Parathyroid adenoma (tissue), 2 donors: ENCODE measurements around the gene C1QTNF8.

Experiments
- H2AFZ ChIP-seq: fragments of 300-600 bp; sonication (generic); one replicate; pipeline ENCODE4 v1.7.0; 2017; ENCODE audit warnings: antibody characterized with exemption, mild to moderate bottlenecking
- H3K27ac ChIP-seq: fragments of 300-600 bp; sonication (generic); one replicate; pipeline ENCODE4 v1.7.0; 2017
- H3K27me3 ChIP-seq: fragments of 300-600 bp; sonication (generic); one replicate; pipeline ENCODE4 v1.7.0; 2017; ENCODE audit warnings: low read length; ENCODE audit not compliant: control insufficient read depth, insufficient read depth
- H3K36me3 ChIP-seq: fragments of 300-600 bp; sonication (generic); one replicate; pipeline ENCODE4 v1.7.0; 2017; ENCODE audit warnings: low read length; ENCODE audit not compliant: control insufficient read depth, insufficient read depth
- H3K4me1 ChIP-seq: fragments of 300-600 bp; sonication (generic); one replicate; pipeline ENCODE4 v1.7.0; 2017; ENCODE audit warnings: control low read depth
- H3K4me2 ChIP-seq: fragments of 300-600 bp; sonication (generic); one replicate; pipeline ENCODE4 v1.7.0; 2017; ENCODE audit warnings: low read length
- H3K4me3 ChIP-seq: fragments of 300-600 bp; sonication (generic); one replicate; pipeline ENCODE4 v1.7.0; 2017; ENCODE audit warnings: low read depth, low read length
- H3K79me2 ChIP-seq: fragments of 300-600 bp; sonication (generic); one replicate; pipeline ENCODE4 v1.7.0; 2017; ENCODE audit warnings: control low read depth
- H3K9ac ChIP-seq: fragments of 300-600 bp; sonication (generic); one replicate; pipeline ENCODE4 v1.7.0; 2017; ENCODE audit warnings: mild to moderate bottlenecking
- H3K9me3 ChIP-seq: fragments of 300-600 bp; sonication (generic); one replicate; pipeline ENCODE4 v1.7.0; 2017; ENCODE audit warnings: low read length; ENCODE audit not compliant: control insufficient read depth
- TF ChIP-seq, protein P1 (sequence below): fragments of 300-600 bp; sonication (generic); IDR thresholded peaks from one replicate; pipeline ENCODE4 v1.7.0; 2017; ENCODE audit warnings: antibody characterized with exemption, mild to moderate bottlenecking
- donor health status: primary hyperparathyroidism.

The C1QTNF8 gene

GRCh38 chr16:1119129-1119528 is 23.1 kb upstream of the C1QTNF8 start:
- Histone ChIP-seq H3K27me3 (no peaks in the 10 kb centered on the region), H3K36me3 (no peaks in the 10 kb centered on the region), H3K27ac (no peak overlapping the region), H3K4me1 (no peaks in the 10 kb centered on the region), H3K9ac (no peak overlapping the region), H3K79me2 (no peaks in the 10 kb centered on the region), H3K9me3 (no peaks in the 10 kb centered on the region), H3K4me2 (no peak overlapping the region), H2AFZ (no peak overlapping the region), H3K4me3 (no peak overlapping the region)
- TF ChIP-seq, protein P1, sequence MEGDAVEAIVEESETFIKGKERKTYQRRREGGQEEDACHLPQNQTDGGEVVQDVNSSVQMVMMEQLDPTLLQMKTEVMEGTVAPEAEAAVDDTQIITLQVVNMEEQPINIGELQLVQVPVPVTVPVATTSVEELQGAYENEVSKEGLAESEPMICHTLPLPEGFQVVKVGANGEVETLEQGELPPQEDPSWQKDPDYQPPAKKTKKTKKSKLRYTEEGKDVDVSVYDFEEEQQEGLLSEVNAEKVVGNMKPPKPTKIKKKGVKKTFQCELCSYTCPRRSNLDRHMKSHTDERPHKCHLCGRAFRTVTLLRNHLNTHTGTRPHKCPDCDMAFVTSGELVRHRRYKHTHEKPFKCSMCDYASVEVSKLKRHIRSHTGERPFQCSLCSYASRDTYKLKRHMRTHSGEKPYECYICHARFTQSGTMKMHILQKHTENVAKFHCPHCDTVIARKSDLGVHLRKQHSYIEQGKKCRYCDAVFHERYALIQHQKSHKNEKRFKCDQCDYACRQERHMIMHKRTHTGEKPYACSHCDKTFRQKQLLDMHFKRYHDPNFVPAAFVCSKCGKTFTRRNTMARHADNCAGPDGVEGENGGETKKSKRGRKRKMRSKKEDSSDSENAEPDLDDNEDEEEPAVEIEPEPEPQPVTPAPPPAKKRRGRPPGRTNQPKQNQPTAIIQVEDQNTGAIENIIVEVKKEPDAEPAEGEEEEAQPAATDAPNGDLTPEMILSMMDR: no peak

- Histone ChIP-seq H3K4me3 (no peak overlapping the region), H3K27me3 (no peaks in the 10 kb centered on the region), H3K36me3 (no peaks in the 10 kb centered on the region), H3K79me2 (no peaks in the 10 kb centered on the region), H3K4me1 (no peaks in the 10 kb centered on the region), H3K4me2 (no peak overlapping the region), H3K27ac (no peak overlapping the region), H2AFZ (no peak overlapping the region), H3K9ac (no peak overlapping the region), H3K9me3 (no peaks in the 10 kb centered on the region)
- TF ChIP-seq, protein P1: no peak
These were observed 21.9 kb upstream of the C1QTNF8 start for GRCh38 chr16:1117926-1118325.

- H3K27ac ChIP-seq: no peak overlapping the region
These were observed 21.3 kb upstream of the C1QTNF8 start for GRCh38 chr16:1117176-1117900.

GRCh38 chr16:1116693-1117077 is 20.6 kb upstream of the C1QTNF8 start:
- no peaks in the 10 kb centered on the region for H3K79me2 ChIP-seq

More at GRCh38 chr16:1117176-1117900, 21.3 kb upstream of the C1QTNF8 start:
- H3K36me3 ChIP-seq: no peaks in the 10 kb centered on the region
- TF ChIP-seq, protein P1: no peak
- no peaks in the 10 kb centered on the region for H3K9me3 ChIP-seq
- H3K79me2 ChIP-seq: no peaks in the 10 kb centered on the region
- H3K4me2 ChIP-seq: no peak overlapping the region
- H3K4me1 ChIP-seq: no peaks in the 10 kb centered on the region
- no peaks in the 10 kb centered on the region for H3K27me3 ChIP-seq
- no peak overlapping the region for H2AFZ ChIP-seq
- H3K9ac ChIP-seq: no peak overlapping the region
- H3K4me3 ChIP-seq: no peak overlapping the region

More at GRCh38 chr16:1116693-1117077, 20.6 kb upstream of the C1QTNF8 start:
- no peaks in the 10 kb centered on the region for H3K36me3 ChIP-seq
- no peak overlapping the region for H3K27ac ChIP-seq
- no peak overlapping the region for H3K4me2 ChIP-seq
- no peak overlapping the region for H3K4me3 ChIP-seq
- H3K4me1 ChIP-seq: no peaks in the 10 kb centered on the region
- H3K27me3 ChIP-seq: no peaks in the 10 kb centered on the region
- H2AFZ ChIP-seq: no peak overlapping the region
- no peak overlapping the region for H3K9ac ChIP-seq
- H3K9me3 ChIP-seq: no peaks in the 10 kb centered on the region
- TF ChIP-seq, protein P1: no peak
